Measurements from ENCODE around the gene ACTR3C. TPM values are rescaled to one million over a fixed set of nuclear protein-coding genes. Genes with fewer than 3 reads are reported as not detected.
"Not testable (repeated sequence)": the region's sequence is repeated elsewhere in the genome, so short reads cannot be mapped to it uniquely, and the experiment has no call there.

ACTR3C gene
- total RNA-seq, 1 donor: 9.3 TPM

- not testable (repeated sequence) for H3K9me3 ChIP-seq (ENCODE audit: low read depth, low read length); H3K4me1 ChIP-seq (ENCODE audit: insufficient read depth, low read length); H3K27me3 ChIP-seq (ENCODE audit: insufficient read depth, low read length); H3K4me3 ChIP-seq (ENCODE audit: low read length)
These were observed 55.1 kb downstream of the ACTR3C start for GRCh38 chr7:150268287-150268686.

GRCh38 chr7:150266953-150267665 is 56.2 kb downstream of the ACTR3C start:
- H3K4me1 ChIP-seq (ENCODE audit: insufficient read depth, low read length); H3K4me3 ChIP-seq (ENCODE audit: low read length); H3K27me3 ChIP-seq (ENCODE audit: insufficient read depth, low read length); H3K9me3 ChIP-seq (ENCODE audit: low read depth, low read length): not testable (repeated sequence)

GRCh38 chr7:150262656-150263055 is 60.7 kb downstream of the ACTR3C start:
- not testable (repeated sequence) for H3K4me3 ChIP-seq (ENCODE audit: low read length); H3K27me3 ChIP-seq (ENCODE audit: insufficient read depth, low read length); H3K9me3 ChIP-seq (ENCODE audit: low read depth, low read length); H3K4me1 ChIP-seq (ENCODE audit: insufficient read depth, low read length)

- not testable (repeated sequence) for H3K9me3 ChIP-seq (ENCODE audit: low read depth, low read length); H3K4me3 ChIP-seq (ENCODE audit: low read length); H3K27me3 ChIP-seq (ENCODE audit: insufficient read depth, low read length); H3K4me1 ChIP-seq (ENCODE audit: insufficient read depth, low read length)
These were observed 75.6 kb downstream of the ACTR3C start for GRCh38 chr7:150247745-150248144.

- not testable (repeated sequence) for H3K9me3 ChIP-seq (ENCODE audit: low read depth, low read length); H3K27me3 ChIP-seq (ENCODE audit: insufficient read depth, low read length); H3K4me3 ChIP-seq (ENCODE audit: low read length); H3K4me1 ChIP-seq (ENCODE audit: insufficient read depth, low read length)
These were observed 78.1 kb downstream of the ACTR3C start for GRCh38 chr7:150245208-150245607.

- not testable (repeated sequence) for H3K4me3 ChIP-seq (ENCODE audit: low read length); H3K27me3 ChIP-seq (ENCODE audit: insufficient read depth, low read length); H3K9me3 ChIP-seq (ENCODE audit: low read depth, low read length); H3K4me1 ChIP-seq (ENCODE audit: insufficient read depth, low read length)
These were observed 80.4 kb downstream of the ACTR3C start for GRCh38 chr7:150242935-150243334.

- not testable (repeated sequence) for H3K4me1 ChIP-seq (ENCODE audit: insufficient read depth, low read length); H3K9me3 ChIP-seq (ENCODE audit: low read depth, low read length); H3K27me3 ChIP-seq (ENCODE audit: insufficient read depth, low read length); H3K4me3 ChIP-seq (ENCODE audit: low read length)
These were observed 97.9 kb downstream of the ACTR3C start for GRCh38 chr7:150225444-150225843.

- not testable (repeated sequence) for H3K4me3 ChIP-seq (ENCODE audit: low read length); H3K9me3 ChIP-seq (ENCODE audit: low read depth, low read length); H3K27me3 ChIP-seq (ENCODE audit: insufficient read depth, low read length); H3K4me1 ChIP-seq (ENCODE audit: insufficient read depth, low read length)
These were observed 101.0 kb downstream of the ACTR3C start for GRCh38 chr7:150222083-150222972.

GRCh38 chr7:150220673-150221181 is 102.6 kb downstream of the ACTR3C start:
- not testable (repeated sequence) for H3K27me3 ChIP-seq (ENCODE audit: insufficient read depth, low read length); H3K9me3 ChIP-seq (ENCODE audit: low read depth, low read length); H3K4me1 ChIP-seq (ENCODE audit: insufficient read depth, low read length); H3K4me3 ChIP-seq (ENCODE audit: low read length)

- H3K4me3 ChIP-seq (ENCODE audit: low read length); H3K4me1 ChIP-seq (ENCODE audit: insufficient read depth, low read length); H3K27me3 ChIP-seq (ENCODE audit: insufficient read depth, low read length); H3K9me3 ChIP-seq (ENCODE audit: low read depth, low read length): not testable (repeated sequence)
These were observed 103.2 kb downstream of the ACTR3C start for GRCh38 chr7:150219941-150220658.

GRCh38 chr7:150206848-150207247 is 116.5 kb downstream of the ACTR3C start:
- H3K4me1 ChIP-seq (ENCODE audit: insufficient read depth, low read length); H3K4me3 ChIP-seq (ENCODE audit: low read length); H3K9me3 ChIP-seq (ENCODE audit: low read depth, low read length); H3K27me3 ChIP-seq (ENCODE audit: insufficient read depth, low read length): not testable (repeated sequence)

GRCh38 chr7:150205866-150206265 is 117.5 kb downstream of the ACTR3C start:
- H3K4me1 ChIP-seq (ENCODE audit: insufficient read depth, low read length); H3K9me3 ChIP-seq (ENCODE audit: low read depth, low read length); H3K27me3 ChIP-seq (ENCODE audit: insufficient read depth, low read length); H3K4me3 ChIP-seq (ENCODE audit: low read length): not testable (repeated sequence)

GRCh38 chr7:150204577-150204976 is 118.8 kb downstream of the ACTR3C start:
- H3K27me3 ChIP-seq (ENCODE audit: insufficient read depth, low read length); H3K4me3 ChIP-seq (ENCODE audit: low read length); H3K9me3 ChIP-seq (ENCODE audit: low read depth, low read length); H3K4me1 ChIP-seq (ENCODE audit: insufficient read depth, low read length): not testable (repeated sequence)

- H3K4me3 ChIP-seq (ENCODE audit: low read length); H3K27me3 ChIP-seq (ENCODE audit: insufficient read depth, low read length); H3K4me1 ChIP-seq (ENCODE audit: insufficient read depth, low read length); H3K9me3 ChIP-seq (ENCODE audit: low read depth, low read length): not testable (repeated sequence)
These were observed 120.5 kb downstream of the ACTR3C start for GRCh38 chr7:150202894-150203293.

Measured in mononuclear cell (primary cell).